DMS 273 treated with DMSO at 0.1 percent for 48 hours (cell line): ENCODE measurements around the gene ZFP90.

ENCODE experiments used
- DNase-seq: peaks from one replicate; lab custom pipeline; 2025; lab: John Stamatoyannopoulos, UW

The ZFP90 gene

DNA sequence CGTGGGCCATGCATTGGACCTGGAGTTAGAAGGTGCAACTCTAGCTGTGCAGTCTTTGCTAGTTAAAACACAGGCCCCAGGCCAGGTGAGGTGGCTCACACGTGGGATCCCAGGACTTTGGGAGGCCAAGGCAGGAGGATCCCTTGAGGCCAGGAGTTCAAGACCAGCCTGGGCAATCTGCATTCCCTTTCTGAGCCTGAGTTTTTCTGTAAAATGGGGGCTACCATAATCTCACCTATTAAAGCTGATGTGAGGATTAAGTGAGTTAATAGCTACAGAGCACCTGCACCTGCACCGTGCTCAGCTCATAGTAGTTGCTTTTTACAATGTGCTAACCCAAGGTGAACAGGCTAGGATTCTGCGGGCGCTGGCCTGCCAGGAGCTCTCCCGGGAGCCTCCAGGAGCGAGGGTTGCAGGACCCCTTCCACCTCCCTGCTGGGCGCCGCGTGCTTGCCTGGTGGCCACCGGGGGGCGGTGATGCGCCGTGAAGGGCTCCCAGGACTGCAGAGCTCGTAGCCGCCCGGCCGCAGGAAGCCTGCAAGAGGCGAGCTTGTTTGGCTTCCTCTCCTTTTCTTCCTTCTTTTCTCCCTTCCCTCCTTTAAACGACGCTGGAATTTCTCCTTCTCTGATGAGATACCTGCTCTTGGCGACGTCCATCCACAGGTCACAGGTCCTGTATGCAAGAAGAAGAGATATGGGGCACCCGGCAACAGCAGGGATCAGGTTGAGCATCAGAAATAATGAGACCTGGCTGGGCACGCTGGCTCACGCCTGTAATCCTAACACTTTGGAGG lies 51.3 kb downstream of the ZFP90 start:
- no peak for DNase-seq

DNA sequence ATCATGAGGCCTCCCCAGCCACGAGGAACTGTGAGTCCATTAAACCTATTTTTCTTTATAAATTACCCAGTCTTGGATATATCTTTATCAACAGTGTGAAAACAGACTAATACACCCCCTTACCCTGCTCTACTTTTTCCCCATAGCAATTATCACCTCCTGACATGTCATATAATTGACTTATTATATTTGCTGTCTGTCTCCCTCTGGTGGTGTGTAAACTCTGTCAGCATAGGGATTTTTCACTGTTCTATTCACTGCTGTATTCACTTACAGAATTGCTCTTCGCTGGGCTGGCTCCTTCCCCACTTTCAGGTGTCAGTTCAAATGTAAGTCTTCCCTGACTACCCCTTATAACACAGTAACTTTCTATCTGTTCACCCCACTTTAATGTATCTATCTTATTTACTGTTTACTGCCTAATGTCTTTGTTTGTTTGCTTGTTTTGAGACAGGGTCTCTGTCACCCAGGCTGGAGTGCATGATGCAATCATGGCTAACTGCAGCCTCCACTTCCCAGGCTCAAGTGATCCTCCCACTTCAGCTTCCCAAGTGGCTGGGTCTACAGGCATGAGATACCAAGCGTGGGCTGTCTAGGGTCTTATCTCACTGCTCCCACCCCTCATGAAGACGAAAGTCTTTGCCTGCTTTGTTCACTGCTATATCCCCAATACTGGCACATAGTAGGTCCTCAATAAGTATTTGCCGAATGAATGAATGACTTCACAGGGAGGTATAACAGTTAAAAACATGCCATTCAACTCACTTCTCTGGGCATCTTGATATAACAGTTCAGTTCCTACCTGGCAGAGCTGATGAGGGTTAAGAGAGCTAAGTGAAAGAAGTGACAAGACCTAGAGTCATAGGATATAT lies 53.6 kb downstream of the ZFP90 start:
- no peak for DNase-seq

DNA sequence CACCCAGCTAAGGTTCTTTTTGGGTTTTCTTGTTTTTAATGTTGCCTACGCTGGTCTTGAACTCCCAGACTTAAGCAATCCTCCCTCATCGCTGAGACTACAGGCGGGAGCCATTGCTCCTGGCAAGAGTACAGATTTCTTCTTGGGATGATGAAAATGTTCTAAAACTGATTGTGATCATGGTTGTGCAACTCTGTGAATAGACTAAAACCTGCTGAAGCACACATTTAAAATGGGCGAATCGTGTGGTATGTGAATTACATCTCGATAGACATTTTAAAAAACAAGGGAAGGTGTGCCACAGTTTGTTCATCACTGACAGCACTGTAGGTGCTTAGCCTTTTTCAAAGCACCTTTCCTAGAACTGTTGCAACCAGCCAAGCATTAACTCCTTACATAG lies 57.2 kb downstream of the ZFP90 start:
- no peak for DNase-seq

DNA sequence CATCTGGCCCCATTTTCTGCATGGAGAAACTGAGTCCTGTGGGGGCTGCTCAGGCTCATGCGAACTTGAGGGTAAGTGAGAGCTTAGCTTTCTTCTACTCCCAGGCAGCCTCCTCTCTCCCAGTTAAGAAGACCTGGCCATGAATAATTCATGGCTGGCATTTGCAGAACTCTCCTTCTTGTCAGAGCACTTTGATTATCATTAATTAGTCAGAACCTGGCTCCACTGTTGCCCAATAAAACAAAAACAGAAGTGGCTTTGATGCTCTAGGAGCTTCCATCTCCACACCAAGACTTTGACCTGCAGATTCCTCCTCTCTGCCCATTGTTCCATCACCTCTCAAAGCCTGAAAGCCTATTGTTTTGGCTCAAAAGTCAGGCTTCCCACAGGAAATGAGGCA lies 60.5 kb downstream of the ZFP90 start:
- DNase-seq = no peak

DNA sequence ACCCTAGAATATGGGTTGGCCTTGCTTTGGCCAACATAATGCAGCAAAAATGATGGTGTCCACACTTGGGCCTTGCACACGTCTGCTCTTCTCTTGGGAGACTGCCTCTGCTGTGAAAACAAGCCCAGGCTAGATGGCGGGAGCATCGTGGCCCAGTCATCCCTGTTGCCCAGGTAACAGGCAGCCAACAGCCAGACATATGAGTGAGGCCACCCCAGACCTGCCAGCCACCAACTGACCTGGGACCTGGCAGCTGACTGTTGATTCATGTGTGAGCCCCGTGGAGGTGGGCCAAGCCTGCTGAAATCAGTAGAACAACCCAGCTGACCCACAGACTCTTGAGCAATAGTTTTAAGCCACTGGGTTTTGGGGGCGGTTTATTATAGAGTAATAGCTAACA lies 66.7 kb downstream of the ZFP90 start:
- no peak for DNase-seq

DNA sequence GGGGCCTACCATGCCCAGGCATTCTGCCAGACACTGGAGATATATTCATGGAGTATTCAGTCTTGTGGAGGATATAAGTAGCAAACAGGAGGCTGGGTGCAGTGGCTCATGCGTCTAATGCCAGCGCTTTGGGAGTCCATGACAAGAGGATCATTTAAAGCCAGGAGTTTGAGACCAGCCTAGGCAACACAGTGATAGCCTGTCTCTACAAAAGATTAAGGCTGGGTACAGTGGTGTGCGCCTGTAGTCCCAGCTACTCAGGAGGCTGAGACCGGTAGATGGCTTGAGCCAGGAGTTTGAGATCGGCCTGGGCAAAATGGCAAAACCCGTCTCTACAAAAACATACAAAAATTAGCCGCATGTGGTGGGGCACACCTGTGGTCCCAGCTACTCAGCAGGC lies 68.4 kb downstream of the ZFP90 start:
- no peak for DNase-seq

DNA sequence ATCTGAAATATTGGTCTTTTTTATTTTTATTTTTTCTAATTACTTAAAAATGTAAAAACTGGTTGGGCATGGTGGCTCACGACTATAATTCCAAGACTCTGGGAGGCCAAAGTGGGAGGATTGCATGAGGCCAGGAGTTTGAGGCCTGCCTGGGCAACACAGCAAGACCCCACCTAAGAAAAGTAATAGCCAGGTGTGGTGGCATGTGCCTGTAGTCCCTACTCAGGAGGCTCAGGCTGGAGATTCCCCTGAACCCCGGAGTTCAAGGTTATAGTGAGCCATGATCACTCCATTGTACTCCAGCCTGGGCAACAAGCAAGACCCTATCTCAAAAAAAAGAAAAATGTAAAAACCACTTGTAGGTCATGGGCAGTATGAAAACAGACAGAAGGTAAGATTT lies 69.2 kb downstream of the ZFP90 start:
- DNase-seq = no peak

DNA sequence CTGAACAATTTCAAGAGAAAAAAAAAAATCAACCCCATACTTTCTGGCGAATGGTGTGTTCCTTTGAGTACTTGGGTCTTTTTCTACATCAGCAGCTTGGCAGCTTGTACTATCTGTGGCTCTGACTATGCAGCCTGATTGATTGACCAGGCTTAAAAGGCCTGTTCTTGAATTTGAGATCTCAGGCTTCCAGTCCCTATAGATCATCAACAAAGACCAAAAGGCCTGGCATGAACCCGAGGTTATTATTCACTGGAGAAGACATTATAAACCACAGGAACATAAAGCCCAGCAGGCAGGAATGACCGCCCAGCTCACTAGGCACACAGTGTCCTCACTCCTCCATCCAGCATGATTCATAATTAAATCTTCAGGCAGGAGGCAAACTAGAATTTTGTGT lies 73.9 kb downstream of the ZFP90 start:
- DNase-seq = no peak

DNA sequence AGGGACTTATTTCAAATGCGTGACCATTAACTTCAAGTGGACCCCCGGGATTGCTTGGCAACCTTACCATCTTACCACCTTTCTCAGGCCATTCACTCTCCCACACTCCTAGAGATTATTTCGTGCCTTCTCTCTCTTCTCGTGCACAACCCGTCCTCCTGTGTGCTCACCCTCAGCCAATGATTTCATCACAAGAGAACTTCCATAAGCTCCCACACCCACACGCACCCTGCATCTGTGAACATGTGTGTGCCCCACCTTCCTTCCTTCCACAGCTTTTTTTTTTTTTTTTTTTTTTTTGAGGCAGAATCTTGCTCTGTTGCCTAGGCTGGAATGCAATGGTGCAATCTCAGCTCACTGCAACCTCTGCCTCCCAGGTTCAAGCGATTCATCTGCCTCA lies 78.6 kb downstream of the ZFP90 start:
- no peak for DNase-seq
